UCSD-AML1 (cell line): ENCODE measurements around the gene DAZ4.
"Not testable (repeated sequence)": the region's sequence is repeated elsewhere in the genome, so short reads cannot be mapped to it uniquely, and the experiment has no call there.

Experiments
- DNase-seq: peaks from one replicate; lab custom pipeline; 2025; ENCODE audit not compliant: unreplicated experiment; lab: John Stamatoyannopoulos, UW

DAZ4 gene, protein sequence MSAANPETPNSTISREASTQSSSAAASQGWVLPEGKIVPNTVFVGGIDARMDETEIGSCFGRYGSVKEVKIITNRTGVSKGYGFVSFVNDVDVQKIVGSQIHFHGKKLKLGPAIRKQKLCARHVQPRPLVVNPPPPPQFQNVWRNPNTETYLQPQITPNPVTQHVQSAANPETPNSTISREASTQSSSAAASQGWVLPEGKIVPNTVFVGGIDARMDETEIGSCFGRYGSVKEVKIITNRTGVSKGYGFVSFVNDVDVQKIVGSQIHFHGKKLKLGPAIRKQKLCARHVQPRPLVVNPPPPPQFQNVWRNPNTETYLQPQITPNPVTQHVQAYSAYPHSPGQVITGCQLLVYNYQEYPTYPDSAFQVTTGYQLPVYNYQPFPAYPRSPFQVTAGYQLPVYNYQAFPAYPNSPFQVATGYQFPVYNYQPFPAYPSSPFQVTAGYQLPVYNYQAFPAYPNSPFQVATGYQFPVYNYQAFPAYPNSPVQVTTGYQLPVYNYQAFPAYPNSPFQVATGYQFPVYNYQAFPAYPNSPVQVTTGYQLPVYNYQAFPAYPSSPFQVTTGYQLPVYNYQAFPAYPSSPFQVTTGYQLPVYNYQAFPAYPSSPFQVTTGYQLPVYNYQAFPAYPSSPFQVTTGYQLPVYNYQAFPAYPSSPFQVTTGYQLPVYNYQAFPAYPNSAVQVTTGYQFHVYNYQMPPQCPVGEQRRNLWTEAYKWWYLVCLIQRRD

DNA sequence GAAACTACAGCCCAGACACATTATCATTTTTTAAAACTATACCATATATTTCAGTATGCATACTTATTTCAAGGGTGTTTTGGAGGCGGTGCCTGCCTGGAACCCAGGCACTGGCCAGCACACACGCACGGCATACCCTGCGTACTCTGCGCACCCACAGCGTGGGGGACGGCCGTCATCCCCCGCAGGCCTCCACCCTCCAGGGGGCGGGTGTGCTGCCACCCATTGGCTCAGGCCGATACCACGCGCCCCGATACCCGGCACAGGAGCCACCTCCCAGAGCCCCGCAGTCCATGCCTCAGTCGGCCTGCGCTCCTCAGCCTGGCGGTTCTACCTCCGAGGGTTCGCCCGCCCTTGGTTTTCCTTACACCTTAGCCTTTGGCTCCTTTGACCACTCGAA is at the start of gene DAZ4:
TSS of gene DAZ4 (plus strand) at position 301 of the 400 bp plus-strand sequence. CDS start 208 bp downstream, outside the sequence.
- DNase-seq = not testable (repeated sequence)

DNA sequence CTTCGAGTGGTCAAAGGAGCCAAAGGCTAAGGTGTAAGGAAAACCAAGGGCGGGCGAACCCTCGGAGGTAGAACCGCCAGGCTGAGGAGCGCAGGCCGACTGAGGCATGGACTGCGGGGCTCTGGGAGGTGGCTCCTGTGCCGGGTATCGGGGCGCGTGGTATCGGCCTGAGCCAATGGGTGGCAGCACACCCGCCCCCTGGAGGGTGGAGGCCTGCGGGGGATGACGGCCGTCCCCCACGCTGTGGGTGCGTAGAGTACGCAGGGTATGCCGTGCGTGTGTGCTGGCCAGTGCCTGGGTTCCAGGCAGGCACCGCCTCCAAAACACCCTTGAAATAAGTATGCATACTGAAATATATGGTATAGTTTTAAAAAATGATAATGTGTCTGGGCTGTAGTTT is 20.4 kb upstream of the DAZ4 start, which contains the start of gene DAZ3:
TSS of gene DAZ3 (minus strand) at position 101 of the 400 bp plus-strand sequence. CDS start 208 bp downstream, outside the sequence.
- not testable (repeated sequence) for DNase-seq

DNA sequence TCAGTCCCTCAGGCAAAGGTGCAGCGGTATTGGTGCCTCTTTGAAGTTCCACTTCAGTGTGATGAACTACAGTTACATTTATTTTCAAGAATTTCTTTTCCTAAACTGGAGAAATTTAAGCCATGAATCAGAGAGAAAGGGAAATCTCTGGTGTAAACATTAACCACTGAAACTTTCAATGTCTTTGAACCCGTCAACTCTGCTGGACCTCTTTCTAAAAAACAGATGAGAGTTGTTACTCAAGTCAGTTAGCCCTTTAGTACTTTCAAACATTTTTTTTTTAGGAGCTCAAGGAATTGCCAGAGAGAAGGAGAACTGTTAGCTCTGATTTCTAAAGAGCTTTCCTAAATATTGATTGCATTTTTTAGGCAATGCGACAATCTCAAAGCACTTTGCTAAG is 11.9 kb upstream of the DAZ4 start:
- not testable (repeated sequence) for DNase-seq

DNA sequence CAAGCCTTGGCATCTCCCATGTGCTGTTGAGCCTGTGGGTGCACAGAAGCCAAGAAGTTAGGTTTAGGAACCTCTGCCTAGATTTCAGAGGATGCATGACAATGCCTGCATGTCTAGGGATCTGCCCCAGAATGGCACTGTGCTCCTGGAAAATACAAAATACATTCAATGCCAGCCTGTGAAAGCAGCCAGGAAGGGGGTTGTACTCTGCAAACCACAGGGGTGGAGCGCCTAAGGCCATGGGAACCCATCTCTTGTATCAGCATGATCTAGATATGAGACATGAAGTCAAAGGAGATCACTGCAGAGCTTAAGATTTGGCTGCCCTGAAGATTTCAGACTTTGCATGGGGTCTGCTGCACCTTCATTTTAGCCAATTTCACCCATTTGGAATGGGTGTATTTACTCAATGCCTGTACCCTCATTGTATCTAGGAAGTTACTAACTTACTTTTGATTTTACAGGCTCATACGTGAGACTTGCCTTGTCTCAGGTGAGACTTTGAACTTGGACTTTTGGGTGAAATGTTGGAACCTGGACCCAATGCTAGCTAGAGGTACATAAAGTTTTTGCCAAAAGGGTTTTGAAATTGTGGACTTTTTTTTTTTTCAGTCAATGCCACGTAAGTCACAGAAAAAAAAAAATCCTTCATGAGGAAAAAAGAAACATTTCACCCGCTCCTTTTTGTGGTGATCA is 9.4 kb upstream of the DAZ4 start:
- not testable (repeated sequence) for DNase-seq

DNA sequence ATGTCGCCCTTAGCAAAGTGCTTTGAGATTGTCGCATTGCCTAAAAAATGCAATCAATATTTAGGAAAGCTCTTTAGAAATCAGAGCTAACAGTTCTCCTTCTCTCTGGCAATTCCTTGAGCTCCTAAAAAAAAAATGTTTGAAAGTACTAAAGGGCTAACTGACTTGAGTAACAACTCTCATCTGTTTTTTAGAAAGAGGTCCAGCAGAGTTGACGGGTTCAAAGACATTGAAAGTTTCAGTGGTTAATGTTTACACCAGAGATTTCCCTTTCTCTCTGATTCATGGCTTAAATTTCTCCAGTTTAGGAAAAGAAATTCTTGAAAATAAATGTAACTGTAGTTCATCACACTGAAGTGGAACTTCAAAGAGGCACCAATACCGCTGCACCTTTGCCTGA is 8.7 kb upstream of the DAZ4 start:
- not testable (repeated sequence) for DNase-seq
